ENCODE measurements around the gene PPIL1. TPM values are rescaled to one million over a fixed set of nuclear protein-coding genes. Genes with fewer than 3 reads are reported as not detected.

Gene PPIL1
- total and polyA plus RNA-seq, 2 of the 13 experiments (the other 11 are each of a cell fraction or from before 2014, with no cell fraction given): 74.2 to 144 TPM

GRCh38 chr6:36840432-36841403, 33.9 kb downstream of the PPIL1 start (continued):
- TF ChIP-seq CSRNP2 (CRISPR knock-in tag; conservative IDR thresholded peaks at IDR 0.05; ENCODE audit: low read depth) (no peak), ZNF562 (CRISPR knock-in tag; IDR thresholded peaks at IDR 0.05; ENCODE audit: borderline replicate concordance) (no peak), ONECUT2 (CRISPR knock-in tag; IDR thresholded peaks at IDR 0.05) (no peak), ZNF564 (CRISPR knock-in tag; IDR thresholded peaks at IDR 0.05) (0 out of 2 replicates have a peak, but pooled peaks have one; percentile 40), CENPX (CRISPR knock-in tag; IDR thresholded peaks at IDR 0.05) (no peak), NR2F2 (IDR thresholded peaks at IDR 0.05; ENCODE audit: borderline replicate concordance, low read depth) (no peak), ELF1 (CRISPR knock-in tag; IDR thresholded peaks at IDR 0.05) (no peak), KDM5B (CRISPR knock-in tag; IDR thresholded peaks at IDR 0.05; ENCODE audit: borderline replicate concordance) (no peak; the same call in 1 of the 2 replicates), ZNF713 (CRISPR knock-in tag; IDR thresholded peaks at IDR 0.05) (no peak), SMYD3 (CRISPR knock-in tag; IDR thresholded peaks at IDR 0.05) (no peak), JUNB (CRISPR knock-in tag; IDR thresholded peaks at IDR 0.05; ENCODE audit: borderline replicate concordance) (no peak), FOXA1 (IDR thresholded peaks at IDR 0.05) (no peak), FOXA1 (CRISPR knock-in tag; IDR thresholded peaks at IDR 0.05) (no peak; the same call in 1 of the 2 replicates), GATA4 (IDR thresholded peaks at IDR 0.05; ENCODE audit: borderline replicate concordance, low read depth) (no peak), ARID3A (IDR thresholded peaks at IDR 0.05; ENCODE audit: low read depth, low read length) (no peak), RBFOX2 (IDR thresholded peaks at IDR 0.05; ENCODE audit: low read depth, low read length) (no peak), MBNL3 (CRISPR knock-in tag; conservative IDR thresholded peaks at IDR 0.05) (no peak), NR3C1 (CRISPR knock-in tag; IDR thresholded peaks at IDR 0.05) (no peak), ZNF580 (CRISPR knock-in tag; IDR thresholded peaks at IDR 0.05; ENCODE audit: borderline replicate concordance, low read depth) (peak; percentile 31; the same call in 1 of the 2 replicates), FOXP4 (CRISPR knock-in tag; IDR thresholded peaks at IDR 0.05) (peak; percentile 39; the same call in 1 of the 2 replicates)

Data from HepG2 (cell line).